Measurements from ENCODE around the gene NME7. TPM values are rescaled to one million over a fixed set of nuclear protein-coding genes. Genes with fewer than 3 reads are reported as not detected.

NME7 gene
- total and polyA plus RNA-seq, 4 donors, result 7.8 to 26.5 (median 9.4) TPM

DNA sequence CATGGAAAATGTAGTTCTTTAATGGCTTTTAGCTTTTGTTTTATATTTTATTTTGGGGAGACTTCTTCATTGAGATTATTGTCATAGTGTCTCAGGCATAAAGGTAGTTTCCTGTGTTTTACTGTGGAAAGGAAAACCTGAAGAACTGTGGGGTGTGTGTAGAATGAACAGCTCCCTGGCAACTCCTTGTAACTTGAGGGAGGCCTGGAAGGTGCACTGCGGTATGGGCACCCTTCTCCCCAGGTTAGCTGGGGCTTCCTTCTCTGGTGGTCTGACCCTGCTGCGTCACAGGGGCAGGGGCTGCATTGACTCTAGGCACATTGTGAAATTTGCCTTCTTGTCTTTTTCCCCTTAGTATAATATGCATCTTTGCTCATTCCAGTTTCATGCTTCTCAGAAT, 259.4 kb downstream of the NME7 start:
- TF ChIP-seq GABPA (IDR thresholded peaks at IDR 0.05 in 1 of 2, conservative IDR thresholded peaks at IDR 0.05 in 1 of 2) (no peak), EGR1 (IDR thresholded peaks at IDR 0.05; ENCODE audit: low read depth in 2 of 2) (no peak), RXRA (IDR thresholded peaks at IDR 0.05) (no peak), NR2F2 (IDR thresholded peaks at IDR 0.05) (no peak), TAF1 (conservative IDR thresholded peaks at IDR 0.05) (no peak), FOXA1 (IDR thresholded peaks at IDR 0.05) (no peak), HNF4G (IDR thresholded peaks at IDR 0.05) (no peak), JUND (IDR thresholded peaks at IDR 0.05) (no peak), SP1 (IDR thresholded peaks at IDR 0.05) (no peak), YY1 (IDR thresholded peaks at IDR 0.05) (no peak), RAD21 (IDR thresholded peaks at IDR 0.05) (no peak), HNF4A (conservative IDR thresholded peaks at IDR 0.05) (no peak)
- TF ChIP-seq, protein P1, sequence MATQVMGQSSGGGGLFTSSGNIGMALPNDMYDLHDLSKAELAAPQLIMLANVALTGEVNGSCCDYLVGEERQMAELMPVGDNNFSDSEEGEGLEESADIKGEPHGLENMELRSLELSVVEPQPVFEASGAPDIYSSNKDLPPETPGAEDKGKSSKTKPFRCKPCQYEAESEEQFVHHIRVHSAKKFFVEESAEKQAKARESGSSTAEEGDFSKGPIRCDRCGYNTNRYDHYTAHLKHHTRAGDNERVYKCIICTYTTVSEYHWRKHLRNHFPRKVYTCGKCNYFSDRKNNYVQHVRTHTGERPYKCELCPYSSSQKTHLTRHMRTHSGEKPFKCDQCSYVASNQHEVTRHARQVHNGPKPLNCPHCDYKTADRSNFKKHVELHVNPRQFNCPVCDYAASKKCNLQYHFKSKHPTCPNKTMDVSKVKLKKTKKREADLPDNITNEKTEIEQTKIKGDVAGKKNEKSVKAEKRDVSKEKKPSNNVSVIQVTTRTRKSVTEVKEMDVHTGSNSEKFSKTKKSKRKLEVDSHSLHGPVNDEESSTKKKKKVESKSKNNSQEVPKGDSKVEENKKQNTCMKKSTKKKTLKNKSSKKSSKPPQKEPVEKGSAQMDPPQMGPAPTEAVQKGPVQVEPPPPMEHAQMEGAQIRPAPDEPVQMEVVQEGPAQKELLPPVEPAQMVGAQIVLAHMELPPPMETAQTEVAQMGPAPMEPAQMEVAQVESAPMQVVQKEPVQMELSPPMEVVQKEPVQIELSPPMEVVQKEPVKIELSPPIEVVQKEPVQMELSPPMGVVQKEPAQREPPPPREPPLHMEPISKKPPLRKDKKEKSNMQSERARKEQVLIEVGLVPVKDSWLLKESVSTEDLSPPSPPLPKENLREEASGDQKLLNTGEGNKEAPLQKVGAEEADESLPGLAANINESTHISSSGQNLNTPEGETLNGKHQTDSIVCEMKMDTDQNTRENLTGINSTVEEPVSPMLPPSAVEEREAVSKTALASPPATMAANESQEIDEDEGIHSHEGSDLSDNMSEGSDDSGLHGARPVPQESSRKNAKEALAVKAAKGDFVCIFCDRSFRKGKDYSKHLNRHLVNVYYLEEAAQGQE (IDR thresholded peaks at IDR 0.05), result no peak
- TF ChIP-seq, protein P2, sequence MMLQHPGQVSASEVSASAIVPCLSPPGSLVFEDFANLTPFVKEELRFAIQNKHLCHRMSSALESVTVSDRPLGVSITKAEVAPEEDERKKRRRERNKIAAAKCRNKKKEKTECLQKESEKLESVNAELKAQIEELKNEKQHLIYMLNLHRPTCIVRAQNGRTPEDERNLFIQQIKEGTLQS (IDR thresholded peaks at IDR 0.05), result no peak
- TF ChIP-seq, protein P3, sequence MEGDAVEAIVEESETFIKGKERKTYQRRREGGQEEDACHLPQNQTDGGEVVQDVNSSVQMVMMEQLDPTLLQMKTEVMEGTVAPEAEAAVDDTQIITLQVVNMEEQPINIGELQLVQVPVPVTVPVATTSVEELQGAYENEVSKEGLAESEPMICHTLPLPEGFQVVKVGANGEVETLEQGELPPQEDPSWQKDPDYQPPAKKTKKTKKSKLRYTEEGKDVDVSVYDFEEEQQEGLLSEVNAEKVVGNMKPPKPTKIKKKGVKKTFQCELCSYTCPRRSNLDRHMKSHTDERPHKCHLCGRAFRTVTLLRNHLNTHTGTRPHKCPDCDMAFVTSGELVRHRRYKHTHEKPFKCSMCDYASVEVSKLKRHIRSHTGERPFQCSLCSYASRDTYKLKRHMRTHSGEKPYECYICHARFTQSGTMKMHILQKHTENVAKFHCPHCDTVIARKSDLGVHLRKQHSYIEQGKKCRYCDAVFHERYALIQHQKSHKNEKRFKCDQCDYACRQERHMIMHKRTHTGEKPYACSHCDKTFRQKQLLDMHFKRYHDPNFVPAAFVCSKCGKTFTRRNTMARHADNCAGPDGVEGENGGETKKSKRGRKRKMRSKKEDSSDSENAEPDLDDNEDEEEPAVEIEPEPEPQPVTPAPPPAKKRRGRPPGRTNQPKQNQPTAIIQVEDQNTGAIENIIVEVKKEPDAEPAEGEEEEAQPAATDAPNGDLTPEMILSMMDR (IDR thresholded peaks at IDR 0.05; ENCODE audit: low read depth, low read length, missing input control), result no peak
- TF ChIP-seq, protein P4, sequence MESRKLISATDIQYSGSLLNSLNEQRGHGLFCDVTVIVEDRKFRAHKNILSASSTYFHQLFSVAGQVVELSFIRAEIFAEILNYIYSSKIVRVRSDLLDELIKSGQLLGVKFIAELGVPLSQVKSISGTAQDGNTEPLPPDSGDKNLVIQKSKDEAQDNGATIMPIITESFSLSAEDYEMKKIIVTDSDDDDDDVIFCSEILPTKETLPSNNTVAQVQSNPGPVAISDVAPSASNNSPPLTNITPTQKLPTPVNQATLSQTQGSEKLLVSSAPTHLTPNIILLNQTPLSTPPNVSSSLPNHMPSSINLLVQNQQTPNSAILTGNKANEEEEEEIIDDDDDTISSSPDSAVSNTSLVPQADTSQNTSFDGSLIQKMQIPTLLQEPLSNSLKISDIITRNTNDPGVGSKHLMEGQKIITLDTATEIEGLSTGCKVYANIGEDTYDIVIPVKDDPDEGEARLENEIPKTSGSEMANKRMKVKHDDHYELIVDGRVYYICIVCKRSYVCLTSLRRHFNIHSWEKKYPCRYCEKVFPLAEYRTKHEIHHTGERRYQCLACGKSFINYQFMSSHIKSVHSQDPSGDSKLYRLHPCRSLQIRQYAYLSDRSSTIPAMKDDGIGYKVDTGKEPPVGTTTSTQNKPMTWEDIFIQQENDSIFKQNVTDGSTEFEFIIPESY (IDR thresholded peaks at IDR 0.05), result no peak
- 16% methylated on average over 2 of the region's 2 CpGs for WGBS
- Histone ChIP-seq H3K27ac (ENCODE audit: low read depth in 1 of 2, low read length in 2 of 2) (peak overlapping the region; percentile 80 to 88), H3K27me3 (ENCODE audit: control insufficient read depth in 4 of 4, insufficient read depth in 4 of 4, low read length in 3 of 4) (no peaks in the 10 kb centered on the region), H3K9ac (ENCODE audit: low read depth in 1 of 2, low read length in 2 of 2) (peak overlapping the region; percentile 93 to 99), H3K9me3 (ENCODE audit: control insufficient read depth in 4 of 4, low read length in 3 of 4) (no peaks in the 10 kb centered on the region), H3K4me1 (ENCODE audit: control insufficient read depth in 4 of 4, insufficient read depth in 4 of 4, low read length in 3 of 4) (peaks cover 8 to 59% (median 33%) of the 10 kb centered on the region in 4 donors), H3K36me3 (ENCODE audit: control insufficient read depth in 4 of 4, insufficient read depth in 3 of 4, low read depth in 1 of 4, low read length in 3 of 4) (peaks cover 0 to 12% (median 2%) of the 10 kb centered on the region in 4 donors), H3K4me3 (ENCODE audit: low read depth in 1 of 3, low read length in 3 of 3) (peak overlapping the region; percentile 70 to 87 (median 85))
- DNase-seq (ENCODE audit: low spot score), result no peak

Data from liver (tissue), 9 donors.